RWPE2 (cell line): ENCODE measurements around the gene RABAC1.
A peak's percentile ranks its signal among the peaks of the same experiment; 100 is the strongest.
"Not testable (repeated sequence)": the region's sequence is repeated elsewhere in the genome, so short reads cannot be mapped to it uniquely, and the experiment has no call there.

Experiments
- ATAC-seq: fragments of 200-7000 bp; cut with Tn5 transposase; 3 replicates; pipeline ENCODE4 v1.9.1; 2021; ENCODE audit warnings: low read depth
- DNase-seq: peaks from one replicate; pipeline ENCODE4 v3.0.0-alpha.2; 2020; ENCODE audit warnings: low spot score
- H3K27ac ChIP-seq: fragments of 450-650 bp; 2 replicates; pipeline ENCODE4 v1.5.1; 2017; ENCODE audit warnings: mild to moderate bottlenecking; ENCODE audit not compliant: poor library complexity, severe bottlenecking
- H3K27me3 ChIP-seq: fragments of 250-450 bp; sonication (Bioruptor Pico); 2 replicates; pipeline ENCODE4 v1.5.1; 2021; ENCODE audit warnings: mild to moderate bottlenecking, moderate library complexity; ENCODE audit not compliant: insufficient read depth, poor library complexity, severe bottlenecking
- H3K36me3 ChIP-seq: fragments of 250-450 bp; sonication (Bioruptor Pico); 2 replicates; pipeline ENCODE4 v1.5.1; 2020; ENCODE audit warnings: low read depth, mild to moderate bottlenecking, moderate library complexity
- H3K4me1 ChIP-seq: fragments of 250-450 bp; sonication (Bioruptor Pico); 2 replicates; pipeline ENCODE4 v1.5.1; 2021; ENCODE audit warnings: mild to moderate bottlenecking, moderate library complexity; ENCODE audit not compliant: insufficient read depth, poor library complexity, severe bottlenecking
- H3K4me3 ChIP-seq: fragments of 250-450 bp; sonication (Bioruptor Pico); 2 replicates; pipeline ENCODE4 v1.5.1; 2021; ENCODE audit warnings: mild to moderate bottlenecking, moderate library complexity; ENCODE audit not compliant: severe bottlenecking
- H3K9me3 ChIP-seq: fragments of 250-450 bp; sonication (Bioruptor Pico); 2 replicates; pipeline ENCODE4 v1.5.1; 2021; ENCODE audit warnings: mild to moderate bottlenecking, moderate library complexity; ENCODE audit not compliant: severe bottlenecking
- TF ChIP-seq, protein P1 (sequence below): fragments of 450-650 bp; IDR thresholded peaks from one replicate; pipeline ENCODE4 v1.5.1; 2017; ENCODE audit warnings: mild to moderate bottlenecking, moderate library complexity; ENCODE audit not compliant: poor library complexity, severe bottlenecking

RABAC1 gene

DNA sequence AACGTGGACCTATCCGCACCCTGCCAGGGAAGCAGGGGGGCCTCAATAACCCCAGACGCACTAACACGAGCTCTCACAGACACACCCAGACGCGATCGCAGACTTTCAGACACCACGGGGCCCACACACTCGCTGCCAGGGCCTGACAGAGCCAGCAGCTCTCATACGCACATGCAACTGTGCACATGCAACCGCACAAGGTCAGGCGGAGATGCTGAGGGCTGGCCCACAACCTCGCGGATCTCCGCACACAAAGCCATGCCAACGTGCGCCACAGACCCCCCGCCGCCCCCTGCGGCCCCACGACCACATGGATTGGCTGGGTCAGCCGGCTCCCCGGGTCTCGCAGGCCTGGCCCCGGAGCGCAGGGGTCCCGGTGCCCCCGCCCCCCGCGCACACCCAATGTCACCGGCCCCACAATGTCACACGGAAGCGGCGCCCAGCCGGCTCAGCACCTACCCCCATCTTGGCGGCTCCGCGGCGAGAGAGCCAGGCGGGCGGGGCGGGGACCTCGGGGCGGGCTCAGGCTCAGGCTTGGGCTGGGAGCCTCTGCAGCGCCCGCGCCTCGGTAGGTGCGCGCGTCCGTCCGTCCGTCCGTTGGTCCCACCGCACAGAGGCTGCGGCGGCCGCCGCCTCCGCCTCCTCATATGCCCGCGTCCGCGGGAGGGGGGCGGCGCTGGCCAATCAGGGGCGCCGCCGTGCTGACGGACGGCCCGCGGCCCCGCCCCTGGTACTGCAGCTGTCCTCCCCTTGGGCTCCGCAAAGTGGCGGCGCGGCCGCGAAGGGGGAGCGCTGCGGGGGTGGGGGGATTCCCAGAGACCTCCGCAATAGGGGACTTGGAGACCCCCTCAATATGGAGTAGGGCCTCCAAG, 34.7 kb upstream of the RABAC1 start, which contains the start of gene ATP1A3:
Gene ATP1A3 (minus strand): TSS at position 619 of the 872 bp plus-strand sequence. CDS start 154 bp downstream, at position 465.
- H3K4me3 ChIP-seq = peak within 1 kb of the TSS; percentile 22
- peak; percentile 74 for ATAC-seq
- no peak within 1 kb of the TSS for H3K27ac ChIP-seq

GRCh38 chr19:41991925-41992569, 32.9 kb upstream of the RABAC1 start:
- ATAC-seq = not testable (repeated sequence)

More for the DNA sequence above, 34.7 kb upstream of the RABAC1 start, which contains the start of gene ATP1A3:
- TF ChIP-seq, protein P1, sequence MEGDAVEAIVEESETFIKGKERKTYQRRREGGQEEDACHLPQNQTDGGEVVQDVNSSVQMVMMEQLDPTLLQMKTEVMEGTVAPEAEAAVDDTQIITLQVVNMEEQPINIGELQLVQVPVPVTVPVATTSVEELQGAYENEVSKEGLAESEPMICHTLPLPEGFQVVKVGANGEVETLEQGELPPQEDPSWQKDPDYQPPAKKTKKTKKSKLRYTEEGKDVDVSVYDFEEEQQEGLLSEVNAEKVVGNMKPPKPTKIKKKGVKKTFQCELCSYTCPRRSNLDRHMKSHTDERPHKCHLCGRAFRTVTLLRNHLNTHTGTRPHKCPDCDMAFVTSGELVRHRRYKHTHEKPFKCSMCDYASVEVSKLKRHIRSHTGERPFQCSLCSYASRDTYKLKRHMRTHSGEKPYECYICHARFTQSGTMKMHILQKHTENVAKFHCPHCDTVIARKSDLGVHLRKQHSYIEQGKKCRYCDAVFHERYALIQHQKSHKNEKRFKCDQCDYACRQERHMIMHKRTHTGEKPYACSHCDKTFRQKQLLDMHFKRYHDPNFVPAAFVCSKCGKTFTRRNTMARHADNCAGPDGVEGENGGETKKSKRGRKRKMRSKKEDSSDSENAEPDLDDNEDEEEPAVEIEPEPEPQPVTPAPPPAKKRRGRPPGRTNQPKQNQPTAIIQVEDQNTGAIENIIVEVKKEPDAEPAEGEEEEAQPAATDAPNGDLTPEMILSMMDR = no peak
- Histone ChIP-seq H3K4me1 (no peaks in the 10 kb centered on the region), H3K27me3 (peaks cover 47% of the 10 kb centered on the region), H3K9me3 (no peaks in the 10 kb centered on the region), H3K36me3 (no peaks in the 10 kb centered on the region)
- DNase-seq = no peak

DNA sequence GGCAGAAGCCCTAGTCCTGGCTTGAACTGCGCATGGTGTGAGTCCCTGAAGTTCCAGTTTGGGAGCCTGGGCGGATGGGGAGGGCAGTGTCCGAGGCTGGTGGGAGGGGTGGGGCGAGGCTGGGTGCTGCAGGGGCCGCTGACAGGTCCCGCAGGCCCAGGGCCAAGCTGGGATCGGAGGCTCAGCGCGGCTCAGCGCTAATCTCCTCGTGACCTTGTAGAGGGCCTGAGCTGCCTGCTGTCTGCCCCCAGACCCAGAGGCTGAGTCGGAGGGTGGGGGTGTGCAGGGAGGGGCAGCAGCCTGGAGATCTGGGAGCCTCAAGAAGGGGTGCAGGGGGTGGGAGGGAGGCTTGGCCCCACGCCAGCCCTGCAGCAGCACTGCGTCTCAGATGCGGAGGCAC, 31.9 kb upstream of the RABAC1 start:
- DNase-seq = no peak
- Histone ChIP-seq H3K4me3 (no peak overlapping the region), H3K27me3 (peaks cover 23% of the 10 kb centered on the region), H3K36me3 (no peaks in the 10 kb centered on the region), H3K27ac (no peak overlapping the region), H3K9me3 (no peaks in the 10 kb centered on the region), H3K4me1 (no peaks in the 10 kb centered on the region)
- TF ChIP-seq, protein P1 = no peak
- ATAC-seq = no peak

More at GRCh38 chr19:41991925-41992569, 32.9 kb upstream of the RABAC1 start:
- H3K36me3 ChIP-seq, DNase-seq, H3K4me3 ChIP-seq, H3K9me3 ChIP-seq, H3K27ac ChIP-seq, H3K4me1 ChIP-seq: not testable (repeated sequence)
- H3K27me3 ChIP-seq = peaks cover 33% of the 10 kb centered on the region

DNA sequence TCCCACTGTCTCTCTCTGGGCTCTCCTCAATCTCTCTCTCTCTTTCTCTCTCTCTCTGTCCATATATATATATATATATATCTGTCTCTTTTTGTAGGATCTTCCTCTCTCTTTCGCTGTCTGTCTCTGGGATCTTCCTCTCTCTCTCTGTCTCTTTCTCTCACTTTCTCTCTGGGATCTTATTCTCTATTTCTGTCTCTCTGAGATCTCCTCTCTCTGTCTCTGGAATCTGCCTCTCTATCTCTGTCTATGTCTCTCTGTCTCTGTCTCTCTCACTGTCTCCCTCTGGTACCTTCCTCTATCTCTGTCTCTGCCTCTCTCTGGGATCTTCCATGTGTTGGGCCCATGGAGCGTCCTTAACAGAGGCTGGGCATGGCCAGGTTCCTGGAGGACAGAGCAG, 31.5 kb upstream of the RABAC1 start:
- Histone ChIP-seq H3K27me3 (peaks cover 21% of the 10 kb centered on the region), H3K4me3 (no peak overlapping the region)
- ATAC-seq = no peak

GRCh38 chr19:41990028-41990427, 30.9 kb upstream of the RABAC1 start:
- TF ChIP-seq, protein P1 = no peak
- Histone ChIP-seq H3K27ac (no peak overlapping the region), H3K27me3 (peaks cover 15% of the 10 kb centered on the region), H3K9me3 (no peaks in the 10 kb centered on the region), H3K36me3 (no peaks in the 10 kb centered on the region), H3K4me3 (no peak overlapping the region), H3K4me1 (no peaks in the 10 kb centered on the region)
- no peak for DNase-seq
- no peak for ATAC-seq

More for the DNA sequence above, 31.5 kb upstream of the RABAC1 start:
- TF ChIP-seq, protein P1 = no peak
- no peak for DNase-seq
- H3K9me3 ChIP-seq = no peaks in the 10 kb centered on the region
- no peaks in the 10 kb centered on the region for H3K36me3 ChIP-seq
- no peak overlapping the region for H3K27ac ChIP-seq
- no peaks in the 10 kb centered on the region for H3K4me1 ChIP-seq
